Measurements from ENCODE around the gene KIF5C. TPM values are rescaled to one million over a fixed set of nuclear protein-coding genes. Genes with fewer than 3 reads are reported as not detected.
"Not testable (repeated sequence)": the region's sequence is repeated elsewhere in the genome, so short reads cannot be mapped to it uniquely, and the experiment has no call there.

Gene KIF5C
- total RNA-seq, 2 donors from 2014 or later: 2.0 to 2.6 TPM

GRCh38 chr2:148978706-148979105 lies 103.7 kb downstream of the KIF5C start:
- DNase-seq (no peak), ATAC-seq (no peak)
- no peaks in the 10 kb centered on the region for H3K27me3 ChIP-seq
- TF ChIP-seq CTCF (IDR thresholded peaks at IDR 0.05): no peak
- TF ChIP-seq POLR2A (IDR thresholded peaks at IDR 0.05): no peak
- H3K36me3 ChIP-seq (replicated peaks in 1 of 2; ENCODE audit: insufficient read depth in 1 of 2, low read depth in 2 of 2): no peaks in the 10 kb centered on the region
- H3K4me1 ChIP-seq: no peaks in the 10 kb centered on the region
- no peak overlapping the region for H3K4me3 ChIP-seq
- 32 to 41% methylated on average over 2 of the region's 2 CpGs for WGBS, 2 donors
- no peak overlapping the region for H3K27ac ChIP-seq
- intact Hi-C loops (cut with DNase I): no loop called here
- H3K9me3 ChIP-seq: no peaks in the 10 kb centered on the region

- TF ChIP-seq POLR2A (IDR thresholded peaks at IDR 0.05) (no peak), CTCF (IDR thresholded peaks at IDR 0.05) (no peak)
- ATAC-seq: no peak
- intact Hi-C loops (cut with DNase I): no loop called here
- Histone ChIP-seq H3K9me3 (no peaks in the 10 kb centered on the region), H3K4me1 (no peaks in the 10 kb centered on the region), H3K27ac (no peak overlapping the region), H3K36me3 (replicated peaks in 1 of 2; ENCODE audit: insufficient read depth in 1 of 2, low read depth in 2 of 2) (no peaks in the 10 kb centered on the region), H3K4me3 (no peak overlapping the region), H3K27me3 (no peaks in the 10 kb centered on the region)
- WGBS, 2 donors: 77 to 82% methylated on average over 6 of the region's 6 CpGs
- no peak for DNase-seq
Observed at GRCh38 chr2:148979164-148979918, 104.3 kb downstream of the KIF5C start.

- TF ChIP-seq CTCF (IDR thresholded peaks at IDR 0.05): no peak
- no peak for TF ChIP-seq POLR2A (IDR thresholded peaks at IDR 0.05)
- intact Hi-C loops (cut with DNase I): no loop called here
- 43 to 46% methylated on average over 4 of the region's 4 CpGs for WGBS, 2 donors
- Histone ChIP-seq H3K27me3 (no peaks in the 10 kb centered on the region), H3K4me1 (no peaks in the 10 kb centered on the region), H3K4me3 (no peak overlapping the region), H3K36me3 (replicated peaks in 1 of 2; ENCODE audit: insufficient read depth in 1 of 2, low read depth in 2 of 2) (no peaks in the 10 kb centered on the region), H3K9me3 (no peaks in the 10 kb centered on the region), H3K27ac (no peak overlapping the region)
- DNase-seq: no peak
- no peak for ATAC-seq
Observed at GRCh38 chr2:148979919-148980277, 104.9 kb downstream of the KIF5C start.

GRCh38 chr2:148980496-148980895 lies 105.5 kb downstream of the KIF5C start:
- intact Hi-C loops (cut with DNase I); H3K9me3 ChIP-seq; H3K4me1 ChIP-seq; H3K36me3 ChIP-seq (replicated peaks in 1 of 2; ENCODE audit: insufficient read depth in 1 of 2, low read depth in 2 of 2); H3K27ac ChIP-seq; H3K4me3 ChIP-seq; DNase-seq; H3K27me3 ChIP-seq; ATAC-seq: not testable (repeated sequence)
- WGBS, 2 donors: 86 to 89% methylated on average over 3 of the region's 3 CpGs

- Histone ChIP-seq H3K27ac (no peak overlapping the region), H3K4me3 (no peak overlapping the region), H3K36me3 (replicated peaks in 1 of 2; ENCODE audit: insufficient read depth in 1 of 2, low read depth in 2 of 2) (no peaks in the 10 kb centered on the region), H3K27me3 (no peaks in the 10 kb centered on the region), H3K9me3 (no peaks in the 10 kb centered on the region), H3K4me1 (no peaks in the 10 kb centered on the region)
- intact Hi-C loops (cut with DNase I): no loop called here
- 73 to 78% methylated on average over 6 of the region's 6 CpGs for WGBS, 2 donors
- ATAC-seq: no peak
- DNase-seq: no peak
- TF ChIP-seq POLR2A (IDR thresholded peaks at IDR 0.05) (no peak), CTCF (IDR thresholded peaks at IDR 0.05) (no peak)
Observed at GRCh38 chr2:148981324-148981723, 106.3 kb downstream of the KIF5C start.

Measured in body of pancreas (tissue), 4 donors.